Stimulated activated CD8-positive, alpha-beta memory T cell treated with anti-CD3 and anti-CD28 coated beads, Interleukin-15, amount 100 ng/mL, for 48 hours (primary cell): ENCODE data around the gene VWC2.
"Not testable (repeated sequence)": the region's sequence is repeated elsewhere in the genome, so short reads cannot be mapped to it uniquely, and the experiment has no call there.

Experiments used
- DNase-seq, 2 donors: peaks; one replicate each; pipeline ENCODE4 v3.0.0-alpha.2; 2020; ENCODE audit warnings: low read depth in 2 of 2

Gene VWC2

GRCh38 chr7:49850921-49851613 lies 77.6 kb downstream of the VWC2 start:
- no peak for DNase-seq

GRCh38 chr7:49851614-49851934 lies 78.1 kb downstream of the VWC2 start:
- DNase-seq = not testable (repeated sequence)

GRCh38 chr7:49852619-49853462 lies 79.4 kb downstream of the VWC2 start:
- no peak for DNase-seq

GRCh38 chr7:49855281-49855980 lies 82.0 kb downstream of the VWC2 start:
- no peak for DNase-seq

GRCh38 chr7:49860293-49860692 lies 86.9 kb downstream of the VWC2 start:
- no peak for DNase-seq

- no peak for DNase-seq
Observed at GRCh38 chr7:49866076-49866735, 92.8 kb downstream of the VWC2 start.

- no peak for DNase-seq
Observed at GRCh38 chr7:49866910-49867309, 93.5 kb downstream of the VWC2 start.

- DNase-seq = no peak
Observed at GRCh38 chr7:49873420-49873819, 100.0 kb downstream of the VWC2 start.

GRCh38 chr7:49875336-49875735 lies 101.9 kb downstream of the VWC2 start:
- DNase-seq = no peak

- no peak for DNase-seq
Observed at GRCh38 chr7:49876202-49876601, 102.8 kb downstream of the VWC2 start.

- DNase-seq = no peak
Observed at GRCh38 chr7:49878089-49878488, 104.7 kb downstream of the VWC2 start.

GRCh38 chr7:49878627-49879026 lies 105.2 kb downstream of the VWC2 start:
- no peak for DNase-seq

GRCh38 chr7:49883933-49884332 lies 110.5 kb downstream of the VWC2 start:
- DNase-seq = no peak

- DNase-seq = no peak
Observed at GRCh38 chr7:49885593-49886285, 112.3 kb downstream of the VWC2 start.

GRCh38 chr7:49892481-49892880 lies 119.0 kb downstream of the VWC2 start:
- no peak for DNase-seq

GRCh38 chr7:49893131-49893530 lies 119.7 kb downstream of the VWC2 start:
- no peak for DNase-seq

- no peak for DNase-seq
Observed at GRCh38 chr7:49894543-49894942, 121.1 kb downstream of the VWC2 start.

GRCh38 chr7:49911909-49912308 lies 138.5 kb downstream of the VWC2 start:
- DNase-seq = no peak

- no peak for DNase-seq
Observed at GRCh38 chr7:49926720-49927119, 153.3 kb downstream of the VWC2 start.

GRCh38 chr7:49927631-49928030 lies 154.2 kb downstream of the VWC2 start:
- no peak for DNase-seq

- no peak for DNase-seq
Observed at GRCh38 chr7:49928787-49929186, 155.3 kb downstream of the VWC2 start.

- DNase-seq = no peak
Observed at GRCh38 chr7:49931627-49932026, 158.2 kb downstream of the VWC2 start.
